GM12878 (cell line): ENCODE data around the gene CCDC138. TPM values are rescaled to one million over a fixed set of nuclear protein-coding genes. Genes with fewer than 3 reads are reported as not detected.

Source experiments
- ATAC-seq: fragments of 200-7000 bp; cut with Tn5 transposase; 3 replicates; pipeline ENCODE4 v1.9.1; 2020; ENCODE audit warnings: mild to moderate bottlenecking, moderate library complexity
- BruUV-seq: library from RNA; stranded (reverse); fragments of 400-500 nt; replicated peaks from 2 replicates; lab custom pipeline; 2021; lab: Mats Ljungman, UMichigan
- CTCF ChIA-PET: fragments of 300-600 bp; sonication (Branson Sonifier 250); formaldehyde crosslinking; extraction: SDS; loops from one replicate; lab custom pipeline; 2021; ENCODE audit warnings: inconsistent platforms; lab: Yijun Ruan, JAX
- POLR2A ChIA-PET: fragments of 350-600 bp; formaldehyde crosslinking; extraction: SDS; loops from one replicate; lab custom pipeline; 2021; ENCODE audit warnings: inconsistent platforms; lab: Charles Lee
- RAD21 ChIA-PET: fragments of 300-600 bp; sonication (Branson Sonifier 250); formaldehyde crosslinking; loops from one replicate; lab custom pipeline; 2023; ENCODE audit warnings: antibody characterized with exemption; ENCODE audit not compliant: unreplicated experiment; lab: Charles Lee
- SMC1A ChIA-PET: fragments of 300-600 bp; sonication (Branson Sonifier 250); formaldehyde crosslinking; loops from one replicate; lab custom pipeline; 2023; ENCODE audit not compliant: unreplicated experiment, uncharacterized antibody; lab: Charles Lee
- DNase-seq: peaks from one replicate; pipeline ENCODE4 v3.0.0-alpha.2; 2011; ENCODE audit warnings: low read depth, low spot score
- FAIRE-seq: peaks from 3 replicates; lab custom pipeline; 2011; peaks lifted over from hg19 to GRCh38; lab: Jason Lieb, UNC
- H2AFZ ChIP-seq: 2 replicates; pipeline ENCODE4 v1.6.0; 2011; ENCODE audit warnings: low read depth, low read length, control low read depth; ENCODE audit not compliant: control insufficient read depth
- H3K27ac ChIP-seq: 2 replicates; pipeline ENCODE4 v1.5.1; 2011; ENCODE audit warnings: control low read depth; ENCODE audit not compliant: control insufficient read depth, insufficient read depth
- H3K27me3 ChIP-seq, 2 experiments: replicated peaks in 1 of 2; 2 replicates each; pipeline versions ENCODE4 v1.6.0 to v1.6.1; 2011; ENCODE audit warnings: low read length in 1 of 2; ENCODE audit not compliant: control insufficient read depth in 2 of 2, insufficient read depth in 2 of 2
- H3K36me3 ChIP-seq, 2 experiments: 2 replicates each; pipeline ENCODE4 v1.5.1; 2011; ENCODE audit warnings: low read length in 1 of 2; ENCODE audit not compliant: control insufficient read depth in 2 of 2, insufficient read depth in 2 of 2
- H3K4me1 ChIP-seq: 2 replicates; pipeline ENCODE4 v1.6.1; 2011; ENCODE audit warnings: mild to moderate bottlenecking, low read length, moderate library complexity, mixed read lengths; ENCODE audit not compliant: control insufficient read depth, insufficient read depth
- H3K4me2 ChIP-seq: 2 replicates; pipeline ENCODE4 v1.6.0; 2011; ENCODE audit warnings: control low read depth; ENCODE audit not compliant: control insufficient read depth, insufficient read depth
- H3K4me3 ChIP-seq: fragments of 200-600 bp; sonication (generic); 2 replicates; pipeline ENCODE4 v1.5.1; 2016
- H3K79me2 ChIP-seq: 2 replicates; pipeline ENCODE4 v1.6.0; 2011; ENCODE audit warnings: low read length; ENCODE audit not compliant: control insufficient read depth, insufficient read depth
- H3K9ac ChIP-seq: 2 replicates; pipeline ENCODE4 v1.8.0; 2011; ENCODE audit warnings: low read length, control low read depth, mixed read lengths; ENCODE audit not compliant: control insufficient read depth, insufficient read depth
- H3K9me3 ChIP-seq: replicated peaks from 3 replicates; pipeline ENCODE4 v1.5.1; 2011; ENCODE audit warnings: mild to moderate bottlenecking, low read length; ENCODE audit not compliant: control insufficient read depth, insufficient read depth
- H4K20me1 ChIP-seq: 2 replicates; pipeline ENCODE4 v1.6.0; 2011; ENCODE audit not compliant: control insufficient read depth, insufficient read depth
- BMI1 ChIP-seq: fragments of 450-650 bp; IDR thresholded peaks from 2 replicates; pipeline ENCODE4 v1.6.1; 2016; ENCODE audit warnings: mild to moderate bottlenecking, moderate library complexity, borderline replicate concordance
- CBX5 ChIP-seq: sonication (generic); IDR thresholded peaks from 2 replicates; pipeline ENCODE4 v1.6.1; 2016; ENCODE audit warnings: low read depth, moderate library complexity, mild to moderate bottlenecking, inconsistent platforms
- CREM ChIP-seq: IDR thresholded peaks from 2 replicates; pipeline ENCODE4 v1.6.1; 2014; ENCODE audit warnings: antibody characterized with exemption, low read depth
- ESRRA ChIP-seq: IDR thresholded peaks from 2 replicates; pipeline ENCODE4 v1.6.1; 2012; ENCODE audit warnings: mild to moderate bottlenecking, low read length, improper control_type of control experiment
- NFIC ChIP-seq: IDR thresholded peaks from 2 replicates; pipeline ENCODE4 v1.6.1; 2012; ENCODE audit warnings: low read depth, mild to moderate bottlenecking, inconsistent platforms, low read length, moderate library complexity
- POLR2AphosphoS5 ChIP-seq: IDR thresholded peaks from 2 replicates; pipeline ENCODE4 v1.6.1; 2011; ENCODE audit warnings: mild to moderate bottlenecking, low read length, inconsistent platforms
- SP1 ChIP-seq: IDR thresholded peaks from one replicate; pipeline ENCODE4 v1.6.1; 2011; ENCODE audit warnings: low read depth, low read length
- SRF ChIP-seq, 2 experiments: IDR thresholded peaks; 2 replicates each; pipeline ENCODE4 v1.6.1; 2011; ENCODE audit warnings: low read depth in 2 of 2, low read length in 2 of 2, mild to moderate bottlenecking in 1 of 2, moderate library complexity in 1 of 2
- SUZ12 ChIP-seq: fragments of 200-600 bp; sonication (generic); IDR thresholded peaks from one replicate; pipeline ENCODE4 v1.6.1; 2018; ENCODE audit warnings: antibody characterized with exemption, mild to moderate bottlenecking; ENCODE audit not compliant: unreplicated experiment
- TCF7 ChIP-seq: IDR thresholded peaks from 2 replicates; pipeline ENCODE4 v1.6.1; 2014; ENCODE audit warnings: antibody characterized with exemption, borderline replicate concordance
- ZNF622 ChIP-seq: fragments of 450-650 bp; IDR thresholded peaks from 2 replicates; pipeline ENCODE4 v1.6.1; 2017; ENCODE audit warnings: mild to moderate bottlenecking, inconsistent platforms
- in situ Hi-C: fragments of 300-500 bp; cut with MboI; formaldehyde crosslinking; loops from 9 replicates; pipeline ENCODE4 v1.14.3; 2018; ENCODE audit warnings: mixed read lengths
- intact Hi-C: fragments of 100-400 bp; cut with micrococcal nuclease; formaldehyde crosslinking; loops from one replicate; pipeline ENCODE4 v1.14.2; 2022; ENCODE audit not compliant: unreplicated experiment
- polyA plus RNA-seq, 11 experiments: library from polyadenylated mRNA; depleted of rRNA in 4 of 11; unstranded in 6 of 11; stranded (reverse) in 5 of 11; fragments of >200 nt; fragmentation: Nextera tagmentation in 4 of 11; fragmentation: Illumina TruSeq in 1 of 11; extraction: Ambion mirVana in 4 of 11; extraction: Trizol in 1 of 11; gene quantifications; 1 replicate in 1 of 11; 2 replicates in 10 of 11; pipeline versions ENCODE4 v1.2.1 to v1.2.3, GENCODE V29; 2011 to 2016; ENCODE audit warnings: inconsistent platforms in 2 of 11, missing spikeins in 2 of 11, low read depth in 1 of 11
- total RNA-seq, 4 experiments: library from RNA; depleted of rRNA in 3 of 4; stranded (reverse); fragments of >200 nt in 3 of 4; fragmentation: Illumina TruSeq in 1 of 4; extraction: Trizol in 1 of 4; gene quantifications; 2 replicates each; pipeline versions ENCODE4 v1.2.1 to v1.2.3, GENCODE V29; 2013 to 2021
- TF ChIP-seq, protein P1 (sequence below): IDR thresholded peaks from 2 replicates; pipeline ENCODE4 v1.6.1; 2011; ENCODE audit warnings: borderline replicate concordance, low read depth, mild to moderate bottlenecking, moderate library complexity, low read length; ENCODE audit not compliant: insufficient read depth, poor library complexity, severe bottlenecking
- TF ChIP-seq, protein P2 (sequence below): fragments of 450-650 bp; IDR thresholded peaks from 2 replicates; pipeline ENCODE4 v1.6.1; 2017; ENCODE audit warnings: mild to moderate bottlenecking

Gene CCDC138
- total and polyA plus RNA-seq, 10 of the 15 experiments (the other 5 are each of a cell fraction or from before 2014, with no cell fraction given): 7.9 to 19.4 (median 13.0) TPM

DNA sequence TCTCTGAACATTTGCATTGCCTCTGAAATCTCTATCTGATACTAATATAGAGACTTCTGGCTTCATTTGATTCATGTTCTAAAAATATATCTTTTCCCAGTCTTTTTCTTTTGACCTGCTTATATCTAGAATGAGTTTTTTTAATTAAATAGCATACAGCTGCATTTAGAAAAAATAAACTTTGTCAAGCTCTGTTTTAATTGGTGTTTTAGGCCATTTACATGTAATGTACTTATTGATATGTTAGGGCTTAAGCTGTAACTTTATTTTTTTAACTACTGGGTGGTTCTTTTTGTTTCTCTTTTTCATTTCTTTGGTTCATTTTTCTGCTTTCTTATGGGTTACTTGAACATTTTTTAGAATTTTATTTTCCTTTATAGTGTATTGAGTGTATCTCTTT, 54.9 kb downstream of the CCDC138 start:
- no peak overlapping the region for H2AFZ ChIP-seq
- SMC1A ChIA-PET: no interaction called here
- peaks cover 2% of the 10 kb centered on the region; the same call in 1 of the 3 replicates for H3K9me3 ChIP-seq
- in situ Hi-C loops: no loop called here
- TF ChIP-seq SP1: no peak
- TF ChIP-seq TCF7: no peak
- CTCF ChIA-PET: interaction anchor here (1.0 kb wide), 1 partner anchor 8 kb away, joined by 3 read pairs; no protein-coding TSS in a partner anchor
- no peak for ATAC-seq
- no peak for FAIRE-seq
- H4K20me1 ChIP-seq: no peaks in the 10 kb centered on the region
- H3K27ac ChIP-seq: no peak overlapping the region
- no peak for DNase-seq
- H3K4me2 ChIP-seq: no peak overlapping the region
- H3K79me2 ChIP-seq: no peaks in the 10 kb centered on the region
- POLR2A ChIA-PET: no interaction called here
- H3K27me3 ChIP-seq: no peaks in the 10 kb centered on the region
- intact Hi-C loops: no loop called here
- no peak overlapping the region for H3K4me3 ChIP-seq
- no peaks in the 10 kb centered on the region for H3K36me3 ChIP-seq
- H3K9ac ChIP-seq: no peak overlapping the region
- BruUV-seq: no TSS peak
- no peaks in the 10 kb centered on the region for H3K4me1 ChIP-seq
- RAD21 ChIA-PET: no interaction called here

- H3K36me3 ChIP-seq: peaks cover 2 to 4% of the 10 kb centered on the region in 2 experiments; a peak in 2 of 4 replicates
- no peak overlapping the region for H3K4me2 ChIP-seq
- no peak overlapping the region for H2AFZ ChIP-seq
- no peak overlapping the region for H3K4me3 ChIP-seq
- H4K20me1 ChIP-seq: no peaks in the 10 kb centered on the region
- SMC1A ChIA-PET: no interaction called here
- H3K27me3 ChIP-seq: no peaks in the 10 kb centered on the region
- H3K4me1 ChIP-seq: no peaks in the 10 kb centered on the region
- no peak for ATAC-seq
- CTCF ChIA-PET: interaction anchor here (1.5 kb wide), 1 partner anchor 11 kb away, joined by 3 read pairs; no protein-coding TSS in a partner anchor
- POLR2A ChIA-PET: no interaction called here
- in situ Hi-C loops (no loop called here), intact Hi-C loops (no loop called here)
- RAD21 ChIA-PET: no interaction called here
- no TSS peak for BruUV-seq
- H3K79me2 ChIP-seq: no peaks in the 10 kb centered on the region
- no peak overlapping the region for H3K27ac ChIP-seq
- peaks cover 2% of the 10 kb centered on the region; the same call in 1 of the 3 replicates for H3K9me3 ChIP-seq
- DNase-seq: no peak
- no peak overlapping the region for H3K9ac ChIP-seq
- no peak for FAIRE-seq
- TF ChIP-seq SUZ12 (no peak), ZNF622 (no peak), ESRRA (no peak), CREM (no peak), CBX5 (no peak), NFIC (no peak), SRF (IDR thresholded peaks at IDR 0.05; ENCODE audit: low read depth in 2 of 2, low read length in 2 of 2) (no peak), POLR2AphosphoS5 (no peak), BMI1 (no peak)
- TF ChIP-seq, protein P1, sequence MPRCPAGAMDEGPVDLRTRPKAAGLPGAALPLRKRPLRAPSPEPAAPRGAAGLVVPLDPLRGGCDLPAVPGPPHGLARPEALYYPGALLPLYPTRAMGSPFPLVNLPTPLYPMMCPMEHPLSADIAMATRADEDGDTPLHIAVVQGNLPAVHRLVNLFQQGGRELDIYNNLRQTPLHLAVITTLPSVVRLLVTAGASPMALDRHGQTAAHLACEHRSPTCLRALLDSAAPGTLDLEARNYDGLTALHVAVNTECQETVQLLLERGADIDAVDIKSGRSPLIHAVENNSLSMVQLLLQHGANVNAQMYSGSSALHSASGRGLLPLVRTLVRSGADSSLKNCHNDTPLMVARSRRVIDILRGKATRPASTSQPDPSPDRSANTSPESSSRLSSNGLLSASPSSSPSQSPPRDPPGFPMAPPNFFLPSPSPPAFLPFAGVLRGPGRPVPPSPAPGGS: no peak
- TF ChIP-seq, protein P2, sequence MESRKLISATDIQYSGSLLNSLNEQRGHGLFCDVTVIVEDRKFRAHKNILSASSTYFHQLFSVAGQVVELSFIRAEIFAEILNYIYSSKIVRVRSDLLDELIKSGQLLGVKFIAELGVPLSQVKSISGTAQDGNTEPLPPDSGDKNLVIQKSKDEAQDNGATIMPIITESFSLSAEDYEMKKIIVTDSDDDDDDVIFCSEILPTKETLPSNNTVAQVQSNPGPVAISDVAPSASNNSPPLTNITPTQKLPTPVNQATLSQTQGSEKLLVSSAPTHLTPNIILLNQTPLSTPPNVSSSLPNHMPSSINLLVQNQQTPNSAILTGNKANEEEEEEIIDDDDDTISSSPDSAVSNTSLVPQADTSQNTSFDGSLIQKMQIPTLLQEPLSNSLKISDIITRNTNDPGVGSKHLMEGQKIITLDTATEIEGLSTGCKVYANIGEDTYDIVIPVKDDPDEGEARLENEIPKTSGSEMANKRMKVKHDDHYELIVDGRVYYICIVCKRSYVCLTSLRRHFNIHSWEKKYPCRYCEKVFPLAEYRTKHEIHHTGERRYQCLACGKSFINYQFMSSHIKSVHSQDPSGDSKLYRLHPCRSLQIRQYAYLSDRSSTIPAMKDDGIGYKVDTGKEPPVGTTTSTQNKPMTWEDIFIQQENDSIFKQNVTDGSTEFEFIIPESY: no peak
Measured at GRCh38 chr2:108845923-108846322, 59.4 kb downstream of the CCDC138 start.
